Measurements from ENCODE around the gene STXBP1. TPM values are rescaled to one million over a fixed set of nuclear protein-coding genes. Genes with fewer than 3 reads are reported as not detected.

Gene STXBP1
- total and polyA plus RNA-seq, 2 of the 13 experiments (the other 11 are each of a cell fraction or from before 2014, with no cell fraction given): 2.9 TPM

DNA sequence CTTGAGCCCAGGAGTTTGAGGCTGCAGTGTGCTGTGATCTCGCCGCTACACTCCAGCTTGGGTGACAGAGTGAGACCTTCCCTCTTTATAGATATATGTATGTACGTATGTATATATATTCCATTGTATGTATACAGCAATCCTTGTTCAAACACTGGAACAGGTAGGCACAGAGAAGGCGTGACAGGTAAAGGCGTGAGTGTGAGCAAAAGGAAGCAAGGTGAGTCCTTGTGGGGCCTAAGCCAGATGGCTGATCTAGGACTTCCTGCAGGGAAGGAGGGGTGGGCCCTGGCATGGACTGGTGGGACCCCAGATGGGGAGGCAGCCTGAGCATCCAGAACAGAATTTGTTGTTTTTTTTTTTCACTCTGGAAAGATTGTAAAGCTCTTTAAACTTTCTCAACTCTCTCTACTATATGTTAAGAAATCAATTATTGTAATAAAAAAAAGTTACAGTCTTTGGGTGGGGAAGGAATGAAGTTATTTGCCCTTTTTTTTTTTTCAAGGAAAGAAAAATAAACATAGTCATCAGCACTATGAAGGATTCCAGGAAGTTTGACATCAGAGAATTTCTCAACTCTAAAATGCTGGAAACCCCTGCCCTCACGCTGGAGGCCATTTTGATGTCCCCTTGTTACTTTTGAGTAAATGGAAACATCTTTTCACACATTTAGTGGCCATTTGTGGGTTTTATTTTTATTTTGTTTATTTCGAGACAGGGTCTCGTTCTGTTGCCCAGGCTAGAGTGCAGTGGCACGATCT lies 38.9 kb upstream of the STXBP1 start (continued):
- TF ChIP-seq, protein P1, sequence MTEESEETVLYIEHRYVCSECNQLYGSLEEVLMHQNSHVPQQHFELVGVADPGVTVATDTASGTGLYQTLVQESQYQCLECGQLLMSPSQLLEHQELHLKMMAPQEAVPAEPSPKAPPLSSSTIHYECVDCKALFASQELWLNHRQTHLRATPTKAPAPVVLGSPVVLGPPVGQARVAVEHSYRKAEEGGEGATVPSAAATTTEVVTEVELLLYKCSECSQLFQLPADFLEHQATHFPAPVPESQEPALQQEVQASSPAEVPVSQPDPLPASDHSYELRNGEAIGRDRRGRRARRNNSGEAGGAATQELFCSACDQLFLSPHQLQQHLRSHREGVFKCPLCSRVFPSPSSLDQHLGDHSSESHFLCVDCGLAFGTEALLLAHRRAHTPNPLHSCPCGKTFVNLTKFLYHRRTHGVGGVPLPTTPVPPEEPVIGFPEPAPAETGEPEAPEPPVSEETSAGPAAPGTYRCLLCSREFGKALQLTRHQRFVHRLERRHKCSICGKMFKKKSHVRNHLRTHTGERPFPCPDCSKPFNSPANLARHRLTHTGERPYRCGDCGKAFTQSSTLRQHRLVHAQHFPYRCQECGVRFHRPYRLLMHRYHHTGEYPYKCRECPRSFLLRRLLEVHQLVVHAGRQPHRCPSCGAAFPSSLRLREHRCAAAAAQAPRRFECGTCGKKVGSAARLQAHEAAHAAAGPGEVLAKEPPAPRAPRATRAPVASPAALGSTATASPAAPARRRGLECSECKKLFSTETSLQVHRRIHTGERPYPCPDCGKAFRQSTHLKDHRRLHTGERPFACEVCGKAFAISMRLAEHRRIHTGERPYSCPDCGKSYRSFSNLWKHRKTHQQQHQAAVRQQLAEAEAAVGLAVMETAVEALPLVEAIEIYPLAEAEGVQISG (CRISPR knock-in tag; IDR thresholded peaks at IDR 0.05): no peak

DNA sequence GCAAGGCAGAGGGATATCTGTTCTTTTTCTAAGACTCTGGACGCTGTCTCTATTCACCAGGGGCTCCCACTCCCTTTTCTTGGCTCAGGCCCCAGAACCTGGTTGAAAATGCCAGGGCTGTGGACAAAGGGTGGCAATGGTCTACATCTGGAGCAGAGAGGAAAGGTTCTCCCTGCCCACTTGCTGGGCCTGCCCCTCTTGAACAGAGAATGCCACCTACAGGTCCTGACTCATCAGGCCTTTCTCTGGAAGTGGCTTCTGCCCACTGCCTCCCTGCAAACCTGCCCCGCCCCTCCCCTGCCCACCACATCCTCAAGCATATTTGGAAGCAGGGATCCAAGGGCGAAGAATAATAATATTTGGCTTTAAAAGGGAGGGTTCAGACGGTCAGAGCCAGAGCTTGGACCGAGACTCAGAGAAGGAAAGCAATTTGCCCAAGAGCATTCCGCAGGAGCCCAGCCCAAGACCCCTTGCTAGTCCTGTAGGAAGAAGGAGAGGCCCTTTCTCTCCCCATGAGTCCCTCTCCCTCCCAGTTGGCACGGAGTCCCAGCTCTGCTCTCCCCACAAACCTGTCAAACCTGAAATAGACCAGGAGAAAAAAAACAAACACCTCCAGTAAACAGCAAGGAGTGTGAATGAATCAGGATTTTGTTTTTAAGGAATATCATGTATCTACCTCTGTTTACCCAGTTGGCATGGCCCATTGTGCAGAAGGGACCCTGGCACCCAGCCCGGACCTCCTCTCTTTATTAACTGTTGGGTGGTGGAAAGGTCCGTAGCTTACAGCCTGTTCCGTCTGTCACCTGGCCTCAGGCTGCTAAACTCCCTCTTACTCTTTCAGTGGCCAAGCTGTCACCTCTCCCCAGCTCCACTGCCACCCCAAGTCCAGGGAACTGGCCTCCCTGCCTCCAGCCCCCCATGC lies 37.7 kb upstream of the STXBP1 start:
- Histone ChIP-seq H3K4me3 (replicated peaks in 1 of 3; ENCODE audit: insufficient read depth in 1 of 3, low read depth in 2 of 3, low read length in 3 of 3) (peak overlapping the region in 1 of 3 experiments; percentile 26; a peak in 1 of 6 replicates), H2AFZ (ENCODE audit: low read length) (no peak overlapping the region), H3K4me2 (ENCODE audit: low read depth, low read length) (peak overlapping the region; percentile 57), H3K27ac (ENCODE audit: extremely low read length, insufficient read depth, low read length) (no peak overlapping the region), H3K36me3 (replicated peaks in 1 of 2; ENCODE audit: control insufficient read depth in 1 of 2, insufficient read depth in 2 of 2, low read length in 2 of 2) (no peaks in the 10 kb centered on the region), H3K79me2 (ENCODE audit: insufficient read depth, low read length) (no peaks in the 10 kb centered on the region), H3K27me3 (ENCODE audit: control insufficient read depth in 1 of 2, insufficient read depth in 2 of 2, low read length in 2 of 2) (no peaks in the 10 kb centered on the region; a peak in 2 of 5 replicates), H3K9ac (ENCODE audit: insufficient read depth, low read depth, low read length) (no peak overlapping the region), H3K4me1 (ENCODE audit: insufficient read depth, low read length) (peaks cover 92% of the 10 kb centered on the region), H3K9me3 (ENCODE audit: low read length) (no peaks in the 10 kb centered on the region), H4K20me1 (ENCODE audit: insufficient read depth, low read length) (no peaks in the 10 kb centered on the region)
- POLR2A ChIA-PET: no interaction called here
- 26% methylated on average over 10 of the region's 10 CpGs for WGBS (ENCODE audit: low lambda C conversion rate)
- no peak for DNase-seq (ENCODE audit: low spot score)
- no peak for ATAC-seq
- intact Hi-C loops (cut with micrococcal nuclease; ENCODE audit: unreplicated experiment): no loop called here
- no TSS peak for BruUV-seq (replicated peaks)
- CTCF ChIA-PET (ENCODE audit: low intra/inter-chr PET ratio, low total read pairs): no interaction called here
- no peak for FAIRE-seq
- in situ Hi-C loops (cut with HindIII; ENCODE audit: extremely low pct_ligation_motif_present, low pct_unique_long_range_greater_than_20kb): no loop called here
- TF ChIP-seq, protein P2, sequence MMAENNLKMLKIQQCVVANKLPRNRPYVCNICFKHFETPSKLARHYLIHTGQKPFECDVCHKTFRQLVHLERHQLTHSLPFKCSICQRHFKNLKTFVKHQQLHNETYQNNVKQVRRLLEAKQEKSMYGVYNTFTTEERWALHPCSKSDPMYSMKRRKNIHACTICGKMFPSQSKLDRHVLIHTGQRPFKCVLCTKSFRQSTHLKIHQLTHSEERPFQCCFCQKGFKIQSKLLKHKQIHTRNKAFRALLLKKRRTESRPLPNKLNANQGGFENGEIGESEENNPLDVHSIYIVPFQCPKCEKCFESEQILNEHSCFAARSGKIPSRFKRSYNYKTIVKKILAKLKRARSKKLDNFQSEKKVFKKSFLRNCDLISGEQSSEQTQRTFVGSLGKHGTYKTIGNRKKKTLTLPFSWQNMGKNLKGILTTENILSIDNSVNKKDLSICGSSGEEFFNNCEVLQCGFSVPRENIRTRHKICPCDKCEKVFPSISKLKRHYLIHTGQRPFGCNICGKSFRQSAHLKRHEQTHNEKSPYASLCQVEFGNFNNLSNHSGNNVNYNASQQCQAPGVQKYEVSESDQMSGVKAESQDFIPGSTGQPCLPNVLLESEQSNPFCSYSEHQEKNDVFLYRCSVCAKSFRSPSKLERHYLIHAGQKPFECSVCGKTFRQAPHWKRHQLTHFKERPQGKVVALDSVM (CRISPR knock-in tag; IDR thresholded peaks at IDR 0.05): peak; percentile 63; the same call in 1 of the 2 replicates
- TF ChIP-seq ZNF563 (CRISPR knock-in tag; IDR thresholded peaks at IDR 0.05): 0 out of 2 replicates have a peak, but pooled peaks have one; percentile 7
- TF ChIP-seq ARNT2 (CRISPR knock-in tag; IDR thresholded peaks at IDR 0.05; ENCODE audit: low read depth): no peak
- TF ChIP-seq, protein P1 (CRISPR knock-in tag; IDR thresholded peaks at IDR 0.05): 0 out of 2 replicates have a peak, but pooled peaks have one; percentile 16
- TF ChIP-seq TRIM24 (CRISPR knock-in tag; IDR thresholded peaks at IDR 0.05): no peak
- TF ChIP-seq SAP130 (CRISPR knock-in tag; IDR thresholded peaks at IDR 0.05; ENCODE audit: low read depth): 0 out of 2 replicates have a peak, but pooled peaks have one; percentile 5
- no peak for TF ChIP-seq PPARG (CRISPR knock-in tag; conservative IDR thresholded peaks at IDR 0.05)
- TF ChIP-seq TMF1 (CRISPR knock-in tag; IDR thresholded peaks at IDR 0.05; ENCODE audit: low read depth): no peak
- TF ChIP-seq ZNF577 (CRISPR knock-in tag; IDR thresholded peaks at IDR 0.05; ENCODE audit: borderline replicate concordance, low read depth): no peak

Measured in HepG2 (cell line).